GM23248 (cell line): ENCODE results near the gene EEF1A2.

ENCODE experiments used
- EZH2 ChIP-seq: fragments of 200-600 bp; sonication (generic); IDR thresholded peaks from 2 replicates; pipeline ENCODE4 v1.6.1; 2018; ENCODE audit warnings: antibody characterized with exemption, mild to moderate bottlenecking; ENCODE audit not compliant: insufficient read depth, poor library complexity, severe bottlenecking
- EZH2phosphoT487 ChIP-seq: fragments of 200-600 bp; sonication (generic); IDR thresholded peaks from 2 replicates; pipeline ENCODE4 v1.6.1; 2018; ENCODE audit warnings: antibody characterized with exemption, moderate library complexity, mild to moderate bottlenecking, low read depth; ENCODE audit not compliant: insufficient read depth

- no peak for TF ChIP-seq EZH2
- TF ChIP-seq EZH2phosphoT487, result no peak
These were observed 56.8 kb downstream of the EEF1A2 start for GRCh38 chr20:63442100-63442493.
